HepG2 (cell line): ENCODE data around the gene AVPR1A. TPM values are rescaled to one million over a fixed set of nuclear protein-coding genes. Genes with fewer than 3 reads are reported as not detected.

ENCODE experiments used
- ATAC-seq: fragments of 200-7000 bp; cut with Tn5 transposase; 3 replicates; pipeline ENCODE4 v1.9.1; 2020; ENCODE audit warnings: mild to moderate bottlenecking, moderate library complexity
- BruUV-seq: library from RNA; stranded (reverse); fragments of 400-500 nt; replicated peaks from 2 replicates; lab custom pipeline; 2021; lab: Mats Ljungman, UMichigan
- CTCF ChIA-PET: fragments of 300-600 bp; formaldehyde crosslinking; extraction: SDS; loops from one replicate; lab custom pipeline; 2021; ENCODE audit warnings: low total read pairs, inconsistent platforms, low intra/inter-chr PET ratio; lab: Yijun Ruan, JAX
- POLR2A ChIA-PET: fragments of 350-600 bp; sonication (Branson Sonifier 250); formaldehyde crosslinking; loops from one replicate; lab custom pipeline; 2020; ENCODE audit warnings: antibody characterized with exemption, inconsistent platforms; lab: Yijun Ruan, JAX
- DNase-seq: peaks from one replicate; pipeline ENCODE4 v3.0.0-alpha.2; 2015; ENCODE audit warnings: low spot score
- FAIRE-seq: peaks from 3 replicates; lab custom pipeline; 2011; peaks lifted over from hg19 to GRCh38; lab: Jason Lieb, UNC
- H2AFZ ChIP-seq: one replicate; pipeline ENCODE4 v1.6.1; 2011; ENCODE audit warnings: low read length, inconsistent platforms
- H3K27ac ChIP-seq: fragments of 300-600 bp; 3 replicates; pipeline ENCODE4 v1.8.0; 2011; ENCODE audit warnings: mixed run types, mild to moderate bottlenecking, mixed read lengths, low read length, inconsistent platforms; ENCODE audit not compliant: insufficient read depth; ENCODE audit errors: extremely low read length
- H3K27me3 ChIP-seq, 2 experiments: fragments of 200-600 bp in 1 of 2; 2 replicates in 1 of 2; 3 replicates in 1 of 2; pipeline versions ENCODE4 v1.6.0 to v1.8.0; 2011; ENCODE audit warnings: low read length in 2 of 2, mild to moderate bottlenecking in 2 of 2, moderate library complexity in 2 of 2, inconsistent platforms in 1 of 2; ENCODE audit not compliant: insufficient read depth in 2 of 2, control insufficient read depth in 1 of 2
- H3K36me3 ChIP-seq, 2 experiments: fragments of 200-600 bp in 1 of 2; replicated peaks in 1 of 2; 2 replicates in 1 of 2; 3 replicates in 1 of 2; pipeline versions ENCODE4 v1.5.1 to v1.8.0; 2011; ENCODE audit warnings: low read length in 2 of 2, inconsistent platforms in 1 of 2; ENCODE audit not compliant: insufficient read depth in 2 of 2, control insufficient read depth in 1 of 2
- H3K4me1 ChIP-seq: 2 replicates; pipeline ENCODE4 v1.5.1; 2012; ENCODE audit warnings: low read length, inconsistent platforms; ENCODE audit not compliant: insufficient read depth
- H3K4me2 ChIP-seq: 2 replicates; pipeline ENCODE4 v1.6.0; 2011; ENCODE audit warnings: low read depth, low read length, inconsistent platforms
- H3K4me3 ChIP-seq, 3 experiments: fragments of 200-600 bp in 1 of 3; sonication (generic), shearing (Covaris generic) in 1 of 3; replicated peaks in 1 of 3; 2 replicates each; pipeline ENCODE4 v1.5.1; 2011 to 2016; ENCODE audit warnings: low read length in 3 of 3, inconsistent platforms in 2 of 3, low read depth in 2 of 3, mild to moderate bottlenecking in 2 of 3, control low read depth in 1 of 3, mixed read lengths in 1 of 3; ENCODE audit not compliant: insufficient read depth in 1 of 3
- H3K79me2 ChIP-seq: one replicate; pipeline ENCODE4 v1.6.1; 2011; ENCODE audit warnings: low read length, inconsistent platforms; ENCODE audit not compliant: insufficient read depth
- H3K9ac ChIP-seq: 2 replicates; pipeline ENCODE4 v1.6.0; 2011; ENCODE audit warnings: mild to moderate bottlenecking, low read depth, low read length, inconsistent platforms; ENCODE audit not compliant: insufficient read depth
- H3K9me3 ChIP-seq: 2 replicates; pipeline ENCODE4 v1.5.1; 2012; ENCODE audit warnings: mild to moderate bottlenecking, low read length
- H4K20me1 ChIP-seq: 2 replicates; pipeline ENCODE4 v1.6.0; 2011; ENCODE audit warnings: inconsistent platforms, mild to moderate bottlenecking, low read length, moderate library complexity; ENCODE audit not compliant: insufficient read depth
- FOSL2 ChIP-seq: sonication (generic); formaldehyde crosslinking; IDR thresholded peaks from 2 replicates; pipeline ENCODE4 v1.4.0; 2020; ENCODE audit warnings: missing genetic modification reagents
- MBD4 ChIP-seq: IDR thresholded peaks from 2 replicates; pipeline ENCODE4 v1.6.1; 2012; ENCODE audit warnings: low read length, inconsistent platforms, borderline replicate concordance
- SMAD3 ChIP-seq: sonication (generic); formaldehyde crosslinking; IDR thresholded peaks from 2 replicates; pipeline ENCODE4 v1.4.0; 2020; ENCODE audit warnings: missing genetic modification reagents
- SOX5 ChIP-seq: IDR thresholded peaks from 2 replicates; pipeline ENCODE4 v1.6.1; 2016; ENCODE audit warnings: borderline replicate concordance
- ZFP36L2 ChIP-seq: sonication (generic); formaldehyde crosslinking; IDR thresholded peaks from 2 replicates; pipeline ENCODE4 v1.4.0; 2020; ENCODE audit warnings: missing genetic modification reagents
- ZNF703 ChIP-seq: sonication (generic); formaldehyde crosslinking; IDR thresholded peaks from 2 replicates; pipeline ENCODE4 v1.5.1; 2020; ENCODE audit warnings: missing genetic modification reagents, mild to moderate bottlenecking, moderate library complexity, borderline replicate concordance
- WGBS: methylation state at CpG from one replicate; pipeline ENCODE4 v1.1.6; 2017; ENCODE audit warnings: low lambda C conversion rate; 5-methylcytosine and 5-hydroxymethylcytosine counted together
- in situ Hi-C: cut with HindIII; loops from 2 replicates; pipeline ENCODE4 v1.10.0; 2017; ENCODE audit warnings: low pct_unique_long_range_greater_than_20kb; ENCODE audit not compliant: extremely low pct_ligation_motif_present
- intact Hi-C: fragments of 100-400 bp; cut with micrococcal nuclease; formaldehyde crosslinking; loops from one replicate; pipeline ENCODE4 v1.10.0; 2022; ENCODE audit not compliant: unreplicated experiment
- polyA plus RNA-seq, 8 experiments: library from polyadenylated mRNA; depleted of rRNA in 3 of 8; stranded (reverse) in 7 of 8; unstranded in 1 of 8; fragments of >200 nt; fragmentation: Illumina TruSeq in 4 of 8; extraction: Trizol in 4 of 8; gene quantifications; 2 replicates each; pipeline versions ENCODE4 v1.2.1 to v1.2.3, GENCODE V29; 2011 to 2016; ENCODE audit warnings: low read depth in 4 of 8, missing spikeins in 1 of 8, mixed read lengths in 1 of 8; ENCODE audit not compliant: insufficient read depth in 1 of 8
- total RNA-seq, 5 experiments: library from RNA; depleted of rRNA; stranded (reverse); fragments of >200 nt; fragmentation: Illumina TruSeq; extraction: Trizol; gene quantifications; 2 replicates each; pipeline ENCODE4 v1.2.3, GENCODE V29; 2016; ENCODE audit warnings: low read depth in 1 of 5
- TF ChIP-seq, protein P1 (sequence below): IDR thresholded peaks from 2 replicates; pipeline ENCODE4 v1.6.1; 2016; ENCODE audit warnings: mild to moderate bottlenecking
- TF ChIP-seq, protein P2 (sequence below): sonication (generic); formaldehyde crosslinking; IDR thresholded peaks from 2 replicates; pipeline ENCODE4 v1.8.1; 2023; ENCODE audit warnings: mild to moderate bottlenecking, inconsistent platforms, moderate library complexity, missing genetic modification reagents, borderline replicate concordance
- TF ChIP-seq, protein P3 (sequence below), 2 experiments: sonication (generic) in 1 of 2; formaldehyde crosslinking in 1 of 2; IDR thresholded peaks; 2 replicates each; pipeline versions ENCODE4 v1.4.0 to v1.6.1; 2018 to 2020; ENCODE audit warnings: missing genetic modification reagents in 2 of 2, borderline replicate concordance in 1 of 2, low read depth in 1 of 2, mild to moderate bottlenecking in 1 of 2, missing biosample characterization in 1 of 2
- TF ChIP-seq, protein P4 (sequence below): IDR thresholded peaks from 2 replicates; pipeline ENCODE4 v1.6.1; 2012; ENCODE audit warnings: low read depth, low read length, improper control_type of control experiment

The AVPR1A gene
- total and polyA plus RNA-seq, 2 of the 13 experiments (the other 11 are each of a cell fraction or from before 2014, with no cell fraction given) = not detected

DNA sequence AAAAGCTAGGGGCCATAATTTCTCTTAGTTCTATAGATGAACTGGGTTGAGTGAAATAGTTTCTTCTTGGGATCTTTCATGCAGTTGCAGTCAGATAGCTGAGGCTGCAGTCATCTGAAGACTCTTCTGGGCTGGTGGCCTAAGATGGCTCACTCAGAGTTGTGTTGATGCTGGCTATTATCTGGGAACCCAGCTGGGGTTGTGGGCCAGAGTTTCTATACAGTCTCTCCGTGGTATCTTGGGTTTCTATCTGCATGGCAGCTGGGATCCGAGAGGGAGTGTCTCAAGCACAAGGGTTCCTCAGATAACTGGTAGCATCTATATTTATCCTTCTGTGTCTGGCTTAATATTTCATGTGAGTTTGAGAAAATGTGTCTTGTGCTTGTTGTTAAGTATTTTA is 21.1 kb downstream of the AVPR1A start:
- POLR2A ChIA-PET = no interaction called here
- TF ChIP-seq, protein P1, sequence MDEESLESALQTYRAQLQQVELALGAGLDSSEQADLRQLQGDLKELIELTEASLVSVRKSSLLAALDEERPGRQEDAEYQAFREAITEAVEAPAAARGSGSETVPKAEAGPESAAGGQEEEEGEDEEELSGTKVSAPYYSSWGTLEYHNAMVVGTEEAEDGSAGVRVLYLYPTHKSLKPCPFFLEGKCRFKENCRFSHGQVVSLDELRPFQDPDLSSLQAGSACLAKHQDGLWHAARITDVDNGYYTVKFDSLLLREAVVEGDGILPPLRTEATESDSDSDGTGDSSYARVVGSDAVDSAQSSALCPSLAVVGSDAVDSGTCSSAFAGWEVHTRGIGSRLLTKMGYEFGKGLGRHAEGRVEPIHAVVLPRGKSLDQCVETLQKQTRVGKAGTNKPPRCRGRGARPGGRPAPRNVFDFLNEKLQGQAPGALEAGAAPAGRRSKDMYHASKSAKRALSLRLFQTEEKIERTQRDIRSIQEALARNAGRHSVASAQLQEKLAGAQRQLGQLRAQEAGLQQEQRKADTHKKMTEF (CRISPR knock-in tag) = no peak
- TF ChIP-seq SOX5 (CRISPR knock-in tag) = no peak
- TF ChIP-seq, protein P2, sequence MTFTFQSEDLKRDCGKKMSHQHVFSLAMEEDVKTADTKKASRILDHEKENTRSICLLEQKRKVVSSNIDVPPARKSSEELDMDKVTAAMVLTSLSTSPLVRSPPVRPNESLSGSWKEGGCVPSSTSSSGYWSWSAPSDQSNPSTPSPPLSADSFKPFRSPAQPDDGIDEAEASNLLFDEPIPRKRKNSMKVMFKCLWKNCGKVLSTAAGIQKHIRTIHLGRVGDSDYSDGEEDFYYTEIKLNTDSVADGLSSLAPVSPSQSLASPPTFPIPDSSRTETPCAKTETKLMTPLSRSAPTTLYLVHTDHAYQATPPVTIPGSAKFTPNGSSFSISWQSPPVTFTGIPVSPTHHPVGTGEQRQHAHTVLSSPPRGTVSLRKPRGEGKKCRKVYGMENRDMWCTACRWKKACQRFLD (CRISPR knock-in tag) = no peak
- no peak for TF ChIP-seq MBD4
- TF ChIP-seq FOSL2 (CRISPR knock-in tag) = no peak
- TF ChIP-seq SMAD3 = no peak
- TF ChIP-seq, protein P3, sequence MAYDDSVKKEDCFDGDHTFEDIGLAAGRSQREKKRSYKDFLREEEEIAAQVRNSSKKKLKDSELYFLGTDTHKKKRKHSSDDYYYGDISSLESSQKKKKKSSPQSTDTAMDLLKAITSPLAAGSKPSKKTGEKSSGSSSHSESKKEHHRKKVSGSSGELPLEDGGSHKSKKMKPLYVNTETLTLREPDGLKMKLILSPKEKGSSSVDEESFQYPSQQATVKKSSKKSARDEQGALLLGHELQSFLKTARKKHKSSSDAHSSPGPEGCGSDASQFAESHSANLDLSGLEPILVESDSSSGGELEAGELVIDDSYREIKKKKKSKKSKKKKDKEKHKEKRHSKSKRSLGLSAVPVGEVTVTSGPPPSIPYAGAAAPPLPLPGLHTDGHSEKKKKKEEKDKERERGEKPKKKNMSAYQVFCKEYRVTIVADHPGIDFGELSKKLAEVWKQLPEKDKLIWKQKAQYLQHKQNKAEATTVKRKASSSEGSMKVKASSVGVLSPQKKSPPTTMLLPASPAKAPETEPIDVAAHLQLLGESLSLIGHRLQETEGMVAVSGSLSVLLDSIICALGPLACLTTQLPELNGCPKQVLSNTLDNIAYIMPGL (CRISPR knock-in tag; IDR thresholded peaks at IDR 0.05; ENCODE audit: borderline replicate concordance in 1 of 2, low read depth in 1 of 2) = no peak
- no peak for TF ChIP-seq ZNF703 (CRISPR knock-in tag)
- no peak for TF ChIP-seq ZFP36L2 (CRISPR knock-in tag)
- TF ChIP-seq, protein P4, sequence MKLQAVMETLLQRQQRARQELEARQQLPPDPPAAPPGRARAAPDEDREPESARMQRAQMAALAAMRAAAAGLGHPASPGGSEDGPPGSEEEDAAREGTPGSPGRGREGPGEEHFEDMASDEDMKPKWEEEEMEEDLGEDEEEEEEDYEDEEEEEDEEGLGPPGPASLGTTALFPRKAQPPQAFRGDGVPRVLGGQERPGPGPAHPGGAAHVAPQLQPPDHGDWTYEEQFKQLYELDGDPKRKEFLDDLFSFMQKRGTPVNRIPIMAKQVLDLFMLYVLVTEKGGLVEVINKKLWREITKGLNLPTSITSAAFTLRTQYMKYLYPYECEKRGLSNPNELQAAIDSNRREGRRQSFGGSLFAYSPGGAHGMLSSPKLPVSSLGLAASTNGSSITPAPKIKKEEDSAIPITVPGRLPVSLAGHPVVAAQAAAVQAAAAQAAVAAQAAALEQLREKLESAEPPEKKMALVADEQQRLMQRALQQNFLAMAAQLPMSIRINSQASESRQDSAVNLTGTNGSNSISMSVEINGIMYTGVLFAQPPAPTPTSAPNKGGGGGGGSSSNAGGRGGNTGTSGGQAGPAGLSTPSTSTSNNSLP = no peak

More for the DNA sequence above, 21.1 kb downstream of the AVPR1A start:
- no peaks in the 10 kb centered on the region for H3K36me3 ChIP-seq
- no peaks in the 10 kb centered on the region for H4K20me1 ChIP-seq
- DNase-seq (no peak), FAIRE-seq (no peak), ATAC-seq (no peak)
- no peaks in the 10 kb centered on the region for H3K4me1 ChIP-seq
- H3K27me3 ChIP-seq = no peaks in the 10 kb centered on the region
- no peak overlapping the region for H3K9ac ChIP-seq
- no peaks in the 10 kb centered on the region for H3K9me3 ChIP-seq
- no TSS peak for BruUV-seq
- H3K27ac ChIP-seq = no peak overlapping the region
- 0% methylated on average over 2 of the region's 2 CpGs for whole genome bisulfite sequencing
- in situ Hi-C loops (no loop called here), intact Hi-C loops (no loop called here)
- H3K4me2 ChIP-seq = no peak overlapping the region
- no peak overlapping the region for H2AFZ ChIP-seq
- CTCF ChIA-PET = no interaction called here
- H3K4me3 ChIP-seq = no peak overlapping the region
- no peaks in the 10 kb centered on the region for H3K79me2 ChIP-seq
